Fibroblast of lung (primary cell): ENCODE results near the gene WNK1. TPM values are rescaled to one million over a fixed set of nuclear protein-coding genes. Genes with fewer than 3 reads are reported as not detected.

Experiments
- DNase-seq, 2 donors: peaks; one replicate each; pipeline versions ENCODE4 v3.0.0 to v3.0.0-alpha.2; 2010; ENCODE audit warnings: low read depth in 2 of 2
- H2AFZ ChIP-seq: 2 replicates; pipeline ENCODE4 v1.5.1; 2012; ENCODE audit warnings: low read length, control low read depth, inconsistent platforms
- H3K27ac ChIP-seq: 2 replicates; pipeline ENCODE4 v1.5.1; 2011; ENCODE audit warnings: low read length, control low read depth; ENCODE audit not compliant: insufficient read depth
- H3K27me3 ChIP-seq: 2 replicates; pipeline ENCODE4 v1.5.1; 2011; ENCODE audit warnings: mild to moderate bottlenecking, low read length; ENCODE audit not compliant: control insufficient read depth, insufficient read depth
- H3K36me3 ChIP-seq: 2 replicates; pipeline ENCODE4 v1.5.1; 2011; ENCODE audit warnings: low read length; ENCODE audit not compliant: control insufficient read depth, insufficient read depth
- H3K4me1 ChIP-seq: 2 replicates; pipeline ENCODE4 v1.5.1; 2011; ENCODE audit warnings: low read length; ENCODE audit not compliant: control insufficient read depth, insufficient read depth; ENCODE audit errors: extremely low read depth
- H3K4me2 ChIP-seq: 2 replicates; pipeline ENCODE4 v1.5.1; 2011; ENCODE audit warnings: low read length, control low read depth; ENCODE audit not compliant: insufficient read depth; ENCODE audit errors: extremely low read depth
- H3K4me3 ChIP-seq, 4 experiments: fragments of 200-600 bp in 1 of 4; sonication (generic) in 1 of 4; replicated peaks in 1 of 4; 2 replicates each; pipeline ENCODE4 v1.5.1; 2011 to 2016; ENCODE audit warnings: low read length in 4 of 4, low read depth in 3 of 4, mild to moderate bottlenecking in 3 of 4, control low read depth in 2 of 4, inconsistent platforms in 1 of 4, mixed read lengths in 1 of 4; ENCODE audit not compliant: insufficient read depth in 1 of 4; ENCODE audit errors: control extremely low read depth in 1 of 4
- H3K79me2 ChIP-seq: 2 replicates; pipeline ENCODE4 v1.5.1; 2012; ENCODE audit warnings: mild to moderate bottlenecking, low read length, inconsistent platforms; ENCODE audit not compliant: control insufficient read depth, insufficient read depth
- H3K9ac ChIP-seq: 2 replicates; pipeline ENCODE4 v1.5.1; 2011; ENCODE audit warnings: mild to moderate bottlenecking, low read length, control low read depth; ENCODE audit not compliant: insufficient read depth
- H3K9me3 ChIP-seq: 2 replicates; pipeline ENCODE4 v1.5.1; 2012; ENCODE audit warnings: low read depth, low read length; ENCODE audit not compliant: control insufficient read depth, insufficient read depth
- H4K20me1 ChIP-seq: 2 replicates; pipeline ENCODE4 v1.5.1; 2011; ENCODE audit warnings: low read length; ENCODE audit not compliant: control insufficient read depth, insufficient read depth; ENCODE audit errors: extremely low read depth
- CTCF ChIP-seq, 2 donors: IDR thresholded peaks in 1 of 2; conservative IDR thresholded peaks in 1 of 2; 1 replicate in 1 of 2; 2 replicates in 1 of 2; pipeline ENCODE4 v1.5.1; 2011 to 2012; ENCODE audit warnings: low read length in 2 of 2, control low read depth in 1 of 2, inconsistent platforms in 1 of 2, low read depth in 1 of 2, mild to moderate bottlenecking in 1 of 2
- EZH2 ChIP-seq: IDR thresholded peaks from 2 replicates; pipeline ENCODE4 v1.5.1; 2012; ENCODE audit warnings: low read length, control low read depth, mild to moderate bottlenecking; ENCODE audit errors: missing control alignments
- polyA plus RNA-seq, 2 donors: library from polyadenylated mRNA; depleted of rRNA in 1 of 2; stranded (reverse) in 1 of 2; unstranded in 1 of 2; fragments of >200 nt; gene quantifications; 2 replicates each; pipeline ENCODE4 v1.2.1, GENCODE V29; 2011 to 2012; ENCODE audit warnings: missing spikeins in 1 of 2
- total RNA-seq: library from RNA; depleted of rRNA; stranded (reverse); fragments of >200 nt; gene quantifications from 2 replicates; pipeline ENCODE4 v1.2.1, GENCODE V29; 2014

The WNK1 gene
- total and polyA plus RNA-seq, 2 donors (not counting 1 experiment from before 2014, with no cell fraction given), result 38.5 to 130 TPM

- Histone ChIP-seq H3K4me3 (peak overlapping the region in 2 of 4 experiments; percentile 17 to 32), H3K9me3 (no peaks in the 10 kb centered on the region), H3K9ac (no peak overlapping the region), H3K4me1 (no peaks in the 10 kb centered on the region), H3K4me2 (peak overlapping the region; percentile 51), H3K36me3 (no peaks in the 10 kb centered on the region), H2AFZ (no peak overlapping the region), H3K27me3 (no peaks in the 10 kb centered on the region), H3K79me2 (peaks cover 24% of the 10 kb centered on the region), H3K27ac (peak overlapping the region; percentile 4), H4K20me1 (no peaks in the 10 kb centered on the region)
- TF ChIP-seq CTCF (conservative IDR thresholded peaks at IDR 0.05 in 1 of 2, IDR thresholded peaks at IDR 0.05 in 1 of 2; ENCODE audit: low read depth in 1 of 2, low read length in 2 of 2), result no peak
- no peak for TF ChIP-seq EZH2
- DNase-seq, result peak; percentile 79 to 85
Observed at GRCh38 chr12:851913-852312, 99.5 kb downstream of the WNK1 start.

- Histone ChIP-seq H3K27me3 (no peaks in the 10 kb centered on the region), H4K20me1 (no peaks in the 10 kb centered on the region), H3K79me2 (peaks cover 24% of the 10 kb centered on the region), H3K36me3 (no peaks in the 10 kb centered on the region), H3K4me2 (no peak overlapping the region), H2AFZ (no peak overlapping the region), H3K9ac (no peak overlapping the region), H3K4me3 (peak overlapping the region in 1 of 4 experiments; percentile 18), H3K9me3 (no peaks in the 10 kb centered on the region), H3K27ac (no peak overlapping the region), H3K4me1 (peaks cover 2% of the 10 kb centered on the region)
- TF ChIP-seq EZH2, result no peak
- TF ChIP-seq CTCF (conservative IDR thresholded peaks at IDR 0.05 in 1 of 2, IDR thresholded peaks at IDR 0.05 in 1 of 2; ENCODE audit: low read depth in 1 of 2, low read length in 2 of 2), result no peak
- no peak for DNase-seq
Observed at GRCh38 chr12:852864-853263, 100.5 kb downstream of the WNK1 start.

GRCh38 chr12:857611-858010, 105.2 kb downstream of the WNK1 start:
- H3K27ac ChIP-seq, result no peak overlapping the region
- H3K36me3 ChIP-seq, result peaks cover 2% of the 10 kb centered on the region

More at GRCh38 chr12:857611-858010, 105.2 kb downstream of the WNK1 start:
- peak; percentile 65 to 82 for DNase-seq
- no peak overlapping the region for H3K9ac ChIP-seq
- no peak overlapping the region for H3K4me3 ChIP-seq
- H3K4me2 ChIP-seq, result no peak overlapping the region
- H3K27me3 ChIP-seq, result no peaks in the 10 kb centered on the region
- H3K4me1 ChIP-seq, result peaks cover 2% of the 10 kb centered on the region
- no peaks in the 10 kb centered on the region for H4K20me1 ChIP-seq
- peaks cover 16% of the 10 kb centered on the region for H3K79me2 ChIP-seq
- H3K9me3 ChIP-seq, result no peaks in the 10 kb centered on the region
- H2AFZ ChIP-seq, result no peak overlapping the region
- TF ChIP-seq EZH2 (no peak), CTCF (conservative IDR thresholded peaks at IDR 0.05 in 1 of 2, IDR thresholded peaks at IDR 0.05 in 1 of 2; ENCODE audit: low read depth in 1 of 2, low read length in 2 of 2) (no peak)
